Measurements from ENCODE around the gene LEFTY1. TPM values are rescaled to one million over a fixed set of nuclear protein-coding genes. Genes with fewer than 3 reads are reported as not detected.

Gene LEFTY1
- total RNA-seq, 1 donor from 2014 or later = not detected

- no peak for ATAC-seq
- intact Hi-C loops (cut with DNase I) = no loop called here
- no peaks in the 10 kb centered on the region for H3K9me3 ChIP-seq
- no peaks in the 10 kb centered on the region for H3K27me3 ChIP-seq (ENCODE audit: low read depth)
- peaks cover 4% of the 10 kb centered on the region for H3K4me1 ChIP-seq
- no peaks in the 10 kb centered on the region for H3K36me3 ChIP-seq
- no peak overlapping the region for H3K4me3 ChIP-seq
- no peak for TF ChIP-seq CTCF (IDR thresholded peaks at IDR 0.05)
- no peak for DNase-seq
- no peak overlapping the region for H3K27ac ChIP-seq
These were observed 17.5 kb upstream of the LEFTY1 start for GRCh38 chr1:225906467-225906866.

- no peaks in the 10 kb centered on the region for H3K27me3 ChIP-seq (ENCODE audit: low read depth)
- H3K4me1 ChIP-seq = no peaks in the 10 kb centered on the region
- no peaks in the 10 kb centered on the region for H3K36me3 ChIP-seq
- no peak overlapping the region for H3K27ac ChIP-seq
- no peak for ATAC-seq
- DNase-seq = no peak
- TF ChIP-seq CTCF (IDR thresholded peaks at IDR 0.05) = no peak
- H3K9me3 ChIP-seq = no peaks in the 10 kb centered on the region
- intact Hi-C loops (cut with DNase I) = no loop called here
- H3K4me3 ChIP-seq = no peak overlapping the region
These were observed 14.7 kb upstream of the LEFTY1 start for GRCh38 chr1:225903623-225904022.

- H3K27ac ChIP-seq = no peak overlapping the region
- ATAC-seq = no peak
- no peak for DNase-seq
- H3K4me3 ChIP-seq = no peak overlapping the region
- intact Hi-C loops (cut with DNase I) = no loop called here
- H3K27me3 ChIP-seq (ENCODE audit: low read depth) = no peaks in the 10 kb centered on the region
- H3K36me3 ChIP-seq = no peaks in the 10 kb centered on the region
- TF ChIP-seq CTCF (IDR thresholded peaks at IDR 0.05) = no peak
- no peaks in the 10 kb centered on the region for H3K9me3 ChIP-seq
- H3K4me1 ChIP-seq = peaks cover 12% of the 10 kb centered on the region
These were observed 10.3 kb upstream of the LEFTY1 start for GRCh38 chr1:225899044-225899925.

GRCh38 chr1:225897595-225898514, 8.9 kb upstream of the LEFTY1 start:
- no peak for TF ChIP-seq CTCF (IDR thresholded peaks at IDR 0.05)
- intact Hi-C loops (cut with DNase I) = no loop called here
- Histone ChIP-seq H3K4me1 (peaks cover 12% of the 10 kb centered on the region), H3K27me3 (ENCODE audit: low read depth) (no peaks in the 10 kb centered on the region), H3K9me3 (no peaks in the 10 kb centered on the region), H3K27ac (no peak overlapping the region), H3K4me3 (no peak overlapping the region), H3K36me3 (no peaks in the 10 kb centered on the region)
- ATAC-seq (peak; percentile 45 to 51), DNase-seq (no peak)

GRCh38 chr1:225896937-225897549, 8.1 kb upstream of the LEFTY1 start:
- TF ChIP-seq CTCF (IDR thresholded peaks at IDR 0.05) = no peak
- Histone ChIP-seq H3K27ac (no peak overlapping the region), H3K27me3 (ENCODE audit: low read depth) (no peaks in the 10 kb centered on the region), H3K4me1 (peaks cover 12% of the 10 kb centered on the region), H3K9me3 (no peaks in the 10 kb centered on the region), H3K4me3 (no peak overlapping the region), H3K36me3 (no peaks in the 10 kb centered on the region)
- intact Hi-C loops (cut with DNase I) = no loop called here
- ATAC-seq (peak; percentile 92 to 93), DNase-seq (no peak)

Data from lower lobe of right lung (tissue), 2 donors.